T-cell (primary cell): ENCODE measurements around the gene KCNA5. TPM values are rescaled to one million over a fixed set of nuclear protein-coding genes. Genes with fewer than 3 reads are reported as not detected.

Source experiments
- ATAC-seq, 4 experiments: fragments of 200-7000 bp in 3 of 4; fragments of 150-1000 bp in 1 of 4; cut with Tn5 transposase; replicated peaks in 1 of 4; 1 replicate in 3 of 4; 2 replicates in 1 of 4; pipeline ENCODE4 v1.10.0; 2021; ENCODE audit warnings: moderate library complexity in 3 of 4, mild to moderate bottlenecking in 2 of 4, moderate number of reproducible peaks in 1 of 4
- CTCF ChIA-PET, 2 donors: fragments of 300-600 bp; sonication (Branson Sonifier 250); formaldehyde crosslinking; loops; one replicate each; lab custom pipeline; 2022; ENCODE audit warnings: antibody characterized with exemption in 2 of 2; lab: Charles Lee
- POLR2A ChIA-PET, 2 donors: fragments of 300-600 bp; sonication (Branson Sonifier 250); formaldehyde crosslinking; loops; one replicate each; lab custom pipeline; 2022; ENCODE audit warnings: antibody characterized with exemption in 2 of 2; lab: Charles Lee
- DNase-seq, 35 experiments: peaks; one replicate each; pipeline versions ENCODE4 v3.0.0 to v3.0.0-alpha.2; 2013 to 2023
- H3K27ac ChIP-seq: one replicate; pipeline ENCODE4 v1.5.1; 2013; ENCODE audit warnings: low read length
- H3K27me3 ChIP-seq, 2 experiments: replicated peaks in 1 of 2; 1 replicate in 1 of 2; 2 replicates in 1 of 2; pipeline versions ENCODE4 v1.6.1 to v1.7.0; 2013; ENCODE audit warnings: low read length in 1 of 2, mixed read lengths in 1 of 2; ENCODE audit not compliant: control insufficient read depth in 2 of 2, insufficient read depth in 2 of 2; ENCODE audit errors: extremely low read depth in 1 of 2
- H3K36me3 ChIP-seq, 2 donors: 1 replicate in 1 of 2; 2 replicates in 1 of 2; pipeline versions ENCODE4 v1.6.1 to v1.7.0; 2013; ENCODE audit warnings: low read length in 1 of 2; ENCODE audit not compliant: control insufficient read depth in 2 of 2, insufficient read depth in 1 of 2; ENCODE audit errors: extremely low read depth in 1 of 2
- H3K4me1 ChIP-seq, 2 experiments: 1 replicate in 1 of 2; 2 replicates in 1 of 2; pipeline versions ENCODE4 v1.6.1 to v1.7.0; 2013; ENCODE audit warnings: low read length in 2 of 2, mixed read lengths in 1 of 2; ENCODE audit not compliant: insufficient read depth in 2 of 2, control insufficient read depth in 1 of 2; ENCODE audit errors: extremely low read depth in 1 of 2
- H3K4me3 ChIP-seq, 2 donors: 1 replicate in 1 of 2; 2 replicates in 1 of 2; pipeline versions ENCODE4 v1.5.1 to v1.7.0; 2013; ENCODE audit warnings: mild to moderate bottlenecking in 2 of 2, low read length in 1 of 2, moderate library complexity in 1 of 2; ENCODE audit not compliant: control insufficient read depth in 1 of 2; ENCODE audit errors: extremely low read depth in 1 of 2
- H3K9me3 ChIP-seq: 2 replicates; pipeline ENCODE4 v1.7.0; 2013
- H3K27ac Mint-ChIP-seq, 2 donors: one replicate each; pipeline ENCODE4 v1.8.0; 2020 to 2021; ENCODE audit warnings: mild to moderate bottlenecking in 2 of 2, mixed read lengths in 2 of 2
- H3K27me3 Mint-ChIP-seq, 2 donors: one replicate each; pipeline ENCODE4 v1.8.0; 2021 to 2022; ENCODE audit warnings: mixed read lengths in 2 of 2
- H3K36me3 Mint-ChIP-seq: one replicate; pipeline ENCODE4 v1.8.0; 2021; ENCODE audit warnings: mixed read lengths
- H3K4me1 Mint-ChIP-seq, 3 donors: one replicate each; pipeline ENCODE4 v1.8.0; 2020 to 2022; ENCODE audit warnings: mixed read lengths in 3 of 3, mild to moderate bottlenecking in 1 of 3
- H3K4me3 Mint-ChIP-seq, 3 donors: one replicate each; pipeline ENCODE4 v1.8.0; 2020 to 2022; ENCODE audit warnings: mild to moderate bottlenecking in 3 of 3, mixed read lengths in 3 of 3, moderate library complexity in 3 of 3
- H3K9me3 Mint-ChIP-seq, 3 donors: one replicate each; pipeline ENCODE4 v1.8.0; 2020 to 2022; ENCODE audit warnings: mixed read lengths in 3 of 3
- WGBS: methylation state at CpG from one replicate; pipeline ENCODE4 v1.1.5; 2013; ENCODE audit warnings: missing lambda C conversion rate; ENCODE audit not compliant: insufficient coverage; 5-methylcytosine and 5-hydroxymethylcytosine counted together
- total RNA-seq, 35 experiments: library from RNA in 6 of 35; stranded (reverse) in 6 of 35; fragments of 120-200 nt in 1 of 35; gene quantifications; one replicate each; pipeline versions ENCODE4 v1.2.1 to v1.2.4 and lab custom pipeline; 2013 to 2026

Gene KCNA5
- total RNA-seq, 5 donors from 2014 or later (not counting 1 experiment from before 2014, with no cell fraction given): not detected

DNA sequence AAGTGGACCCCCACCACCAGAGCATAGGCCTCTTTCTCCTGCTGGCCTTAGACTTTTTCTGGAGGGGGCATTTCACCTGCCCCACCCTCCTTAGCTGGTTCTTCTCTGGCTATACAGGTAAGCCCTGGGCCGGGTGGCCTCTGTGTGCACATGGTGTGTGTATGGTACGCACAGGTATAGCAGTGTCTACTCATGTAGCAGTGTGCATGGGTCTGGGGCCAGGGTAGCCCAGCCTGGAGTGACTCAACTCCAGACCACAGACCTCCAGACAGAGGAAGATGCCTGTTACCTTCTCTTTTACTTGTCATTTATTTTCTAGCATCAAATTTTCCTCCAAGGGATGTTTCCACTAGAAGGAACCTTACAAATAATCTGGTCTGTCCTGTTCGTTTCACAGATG, 6.9 kb downstream of the KCNA5 start:
- 50% methylated on average over 1 of the region's 3 CpGs for WGBS
- peaks cover 21 to 32% of the 10 kb centered on the region in 2 donors for H3K27me3 Mint-ChIP-seq
- no peak overlapping the region for H3K27ac Mint-ChIP-seq
- peaks cover 0 to 12% of the 10 kb centered on the region in 2 experiments for H3K27me3 ChIP-seq
- no peak overlapping the region for H3K4me3 Mint-ChIP-seq
- no peaks in the 10 kb centered on the region for H3K4me1 ChIP-seq
- no peaks in the 10 kb centered on the region for H3K36me3 Mint-ChIP-seq
- peaks cover 0 to 3% (median 0%) of the 10 kb centered on the region in 3 donors for H3K4me1 Mint-ChIP-seq
- H3K9me3 ChIP-seq: no peaks in the 10 kb centered on the region
- H3K9me3 Mint-ChIP-seq: no peaks in the 10 kb centered on the region
- ATAC-seq (no peak), DNase-seq (no peak)
- H3K4me3 ChIP-seq: no peak overlapping the region
- ChIA-PET CTCF (no interaction called here), POLR2A (no interaction called here)
- H3K36me3 ChIP-seq: no peaks in the 10 kb centered on the region
- no peak overlapping the region for H3K27ac ChIP-seq

DNA sequence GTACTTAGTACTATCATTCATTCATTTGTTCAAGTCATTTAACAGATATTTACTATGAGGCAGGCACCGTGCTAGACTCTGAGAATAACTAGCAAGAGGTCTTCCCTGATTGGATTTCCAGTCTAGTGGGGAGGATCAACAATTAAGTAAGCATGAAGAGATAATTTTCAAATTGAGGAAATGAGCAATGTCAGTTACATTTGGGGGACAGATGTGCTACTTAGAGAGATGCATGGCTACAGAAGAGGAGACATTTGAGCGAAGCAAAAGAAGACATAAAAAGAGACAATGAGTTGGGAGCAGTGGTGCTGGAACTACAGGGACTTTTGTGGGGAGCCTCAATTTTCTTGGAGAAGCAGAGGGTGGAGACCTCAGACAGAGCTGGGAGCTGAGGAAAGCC, 7.7 kb downstream of the KCNA5 start:
- no peak overlapping the region for H3K4me3 ChIP-seq
- no peak for DNase-seq
- ChIA-PET CTCF (no interaction called here), POLR2A (no interaction called here)
- Mint-ChIP-seq H3K27ac (no peak overlapping the region), H3K36me3 (no peaks in the 10 kb centered on the region), H3K27me3 (peaks cover 16 to 26% of the 10 kb centered on the region in 2 donors), H3K4me3 (no peak overlapping the region), H3K9me3 (no peaks in the 10 kb centered on the region), H3K4me1 (peaks cover 0 to 3% (median 0%) of the 10 kb centered on the region in 3 donors)
- H3K27me3 ChIP-seq: peaks cover 0 to 9% of the 10 kb centered on the region in 2 experiments
- WGBS: 75% methylated on average over 1 of the region's 2 CpGs
- H3K36me3 ChIP-seq: no peaks in the 10 kb centered on the region
- no peaks in the 10 kb centered on the region for H3K4me1 ChIP-seq
- no peak for ATAC-seq
- no peaks in the 10 kb centered on the region for H3K9me3 ChIP-seq
- H3K27ac ChIP-seq: no peak overlapping the region

- Mint-ChIP-seq H3K27me3 (peaks cover 17 to 24% of the 10 kb centered on the region in 2 donors), H3K9me3 (no peaks in the 10 kb centered on the region), H3K4me3 (no peak overlapping the region), H3K27ac (no peak overlapping the region), H3K36me3 (no peaks in the 10 kb centered on the region), H3K4me1 (peaks cover 0 to 3% (median 0%) of the 10 kb centered on the region in 3 donors)
- ChIA-PET CTCF (no interaction called here), POLR2A (interaction anchor here in 1 of 2 donors (1.0 kb wide), 1 partner anchor 1751 kb away, joined by 3 read pairs; no protein-coding TSS in a partner anchor)
- Histone ChIP-seq H3K4me3 (no peak overlapping the region), H3K9me3 (no peaks in the 10 kb centered on the region), H3K27ac (no peak overlapping the region), H3K4me1 (no peaks in the 10 kb centered on the region), H3K27me3 (peaks cover 0 to 7% of the 10 kb centered on the region in 2 experiments), H3K36me3 (no peaks in the 10 kb centered on the region)
- DNase-seq: no peak
- no peak for ATAC-seq
- WGBS: no CpG with 5 or more reads among the region's 1 CpG
These were observed 8.2 kb downstream of the KCNA5 start for GRCh38 chr12:5051913-5052312.

DNA sequence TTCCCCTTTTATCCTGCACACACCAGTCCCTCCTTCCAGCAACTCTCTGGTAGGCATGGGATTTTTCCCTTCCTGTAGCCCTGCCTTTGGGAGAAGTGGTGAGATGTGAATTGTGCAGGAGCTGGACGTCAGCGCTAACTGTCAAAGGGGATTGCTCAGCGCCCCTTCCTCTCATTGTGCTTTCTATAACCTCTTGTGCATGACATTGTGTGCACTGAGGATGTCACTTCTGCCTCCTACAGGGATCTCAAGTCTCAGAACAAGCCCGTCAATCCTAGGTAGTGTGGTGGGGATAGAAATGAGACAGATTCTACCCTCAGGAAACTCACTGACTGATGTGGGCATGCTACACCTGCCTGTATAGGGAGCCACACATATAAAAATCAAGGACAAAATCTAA, 8.7 kb downstream of the KCNA5 start:
- Histone ChIP-seq H3K9me3 (no peaks in the 10 kb centered on the region), H3K27ac (no peak overlapping the region), H3K36me3 (no peaks in the 10 kb centered on the region), H3K27me3 (peaks cover 0 to 4% of the 10 kb centered on the region in 2 experiments), H3K4me3 (no peak overlapping the region), H3K4me1 (no peaks in the 10 kb centered on the region)
- ATAC-seq (no peak), DNase-seq (no peak)
- H3K27ac Mint-ChIP-seq: no peak overlapping the region
- H3K27me3 Mint-ChIP-seq: peaks cover 17 to 24% of the 10 kb centered on the region in 2 donors
- H3K9me3 Mint-ChIP-seq: no peaks in the 10 kb centered on the region
- no peaks in the 10 kb centered on the region for H3K36me3 Mint-ChIP-seq
- CTCF ChIA-PET: no interaction called here
- no CpG with 5 or more reads among the region's 4 CpGs for WGBS
- POLR2A ChIA-PET: interaction anchor here in 1 of 2 donors (1.0 kb wide), 1 partner anchor 1752 kb away, joined by 3 read pairs; no protein-coding TSS in a partner anchor
- H3K4me3 Mint-ChIP-seq: no peak overlapping the region
- H3K4me1 Mint-ChIP-seq: peaks cover 0 to 3% (median 0%) of the 10 kb centered on the region in 3 donors

DNA sequence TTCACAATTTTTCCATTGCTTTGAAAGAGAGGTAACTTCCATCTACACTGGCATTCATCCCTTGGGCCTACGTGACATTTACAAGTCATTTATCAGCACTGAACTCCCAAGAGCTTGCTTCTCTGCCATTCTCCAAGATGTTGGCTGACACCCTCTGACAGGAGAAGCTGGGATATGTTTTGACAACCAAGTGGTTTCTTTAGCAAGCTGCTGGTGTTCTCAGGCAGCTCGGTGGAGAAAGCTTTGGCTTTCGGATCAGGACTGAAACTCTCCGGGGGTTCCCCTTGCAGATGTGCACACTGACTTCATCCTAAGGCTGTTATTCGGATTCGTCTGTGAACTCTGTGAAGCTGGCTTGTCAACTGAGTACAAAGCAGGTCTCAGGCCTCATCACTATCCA, 15.7 kb downstream of the KCNA5 start:
- Histone ChIP-seq H3K27me3 (no peaks in the 10 kb centered on the region), H3K9me3 (no peaks in the 10 kb centered on the region), H3K4me3 (no peak overlapping the region), H3K27ac (no peak overlapping the region), H3K36me3 (no peaks in the 10 kb centered on the region), H3K4me1 (no peaks in the 10 kb centered on the region)
- Mint-ChIP-seq H3K27me3 (peaks cover 19 to 25% of the 10 kb centered on the region in 2 donors), H3K9me3 (no peaks in the 10 kb centered on the region), H3K36me3 (no peaks in the 10 kb centered on the region), H3K27ac (no peak overlapping the region), H3K4me1 (no peaks in the 10 kb centered on the region), H3K4me3 (no peak overlapping the region)
- ChIA-PET CTCF (no interaction called here), POLR2A (no interaction called here)
- ATAC-seq: no peak
- WGBS: 64% methylated on average over 5 of the region's 6 CpGs
- no peak for DNase-seq

- H3K27ac Mint-ChIP-seq: no peak overlapping the region
- H3K36me3 Mint-ChIP-seq: no peaks in the 10 kb centered on the region
- H3K27ac ChIP-seq: no peak overlapping the region
- H3K4me3 ChIP-seq: no peak overlapping the region
- H3K27me3 Mint-ChIP-seq: peaks cover 18 to 21% of the 10 kb centered on the region in 2 donors
- WGBS: 100% methylated on average over 1 of the region's 3 CpGs
- no peaks in the 10 kb centered on the region for H3K9me3 Mint-ChIP-seq
- H3K9me3 ChIP-seq: no peaks in the 10 kb centered on the region
- POLR2A ChIA-PET: interaction anchor here in 1 of 2 donors (0.6 kb wide), 1 partner anchor 66 kb away, joined by 3 read pairs; no protein-coding TSS in a partner anchor
- no peaks in the 10 kb centered on the region for H3K36me3 ChIP-seq
- H3K4me1 Mint-ChIP-seq: no peaks in the 10 kb centered on the region
- no peaks in the 10 kb centered on the region for H3K4me1 ChIP-seq
- ATAC-seq (no peak), DNase-seq (no peak)
- H3K27me3 ChIP-seq: no peaks in the 10 kb centered on the region
- H3K4me3 Mint-ChIP-seq: no peak overlapping the region
- CTCF ChIA-PET: no interaction called here
These were observed 17.3 kb downstream of the KCNA5 start for GRCh38 chr12:5060958-5061357.

GRCh38 chr12:5063149-5063548, 19.5 kb downstream of the KCNA5 start:
- POLR2A ChIA-PET: no interaction called here
- WGBS: 40% methylated on average over 1 of the region's 1 CpG
- H3K27me3 ChIP-seq: no peaks in the 10 kb centered on the region
- CTCF ChIA-PET: no interaction called here
- Mint-ChIP-seq H3K9me3 (no peaks in the 10 kb centered on the region), H3K4me1 (no peaks in the 10 kb centered on the region), H3K36me3 (no peaks in the 10 kb centered on the region), H3K27ac (no peak overlapping the region), H3K4me3 (no peak overlapping the region), H3K27me3 (peaks cover 17 to 20% of the 10 kb centered on the region in 2 donors)
- H3K4me3 ChIP-seq: no peak overlapping the region
- H3K27ac ChIP-seq: no peak overlapping the region
- H3K9me3 ChIP-seq: no peaks in the 10 kb centered on the region
- no peaks in the 10 kb centered on the region for H3K4me1 ChIP-seq
- DNase-seq: no peak
- no peaks in the 10 kb centered on the region for H3K36me3 ChIP-seq
- no peak for ATAC-seq
